Mucosa of descending colon (tissue), 3 donors: ENCODE data around the gene RIPPLY3. TPM values are rescaled to one million over a fixed set of nuclear protein-coding genes. Genes with fewer than 3 reads are reported as not detected.

Experiments used
- ATAC-seq: fragments of 200-7000 bp; cut with Tn5 transposase; one replicate; pipeline ENCODE4 v1.9.1; 2020; ENCODE audit warnings: mild to moderate bottlenecking, moderate library complexity
- DNase-seq, 3 donors: peaks; one replicate each; pipeline ENCODE4 v3.0.0-alpha.2; 2020
- H3K36me3 ChIP-seq: fragments of 200-600 bp; one replicate; pipeline ENCODE4 v1.8.0; 2021; ENCODE audit warnings: low read depth, mild to moderate bottlenecking
- H3K4me1 ChIP-seq: fragments of 200-600 bp; one replicate; pipeline ENCODE4 v1.8.0; 2021; ENCODE audit warnings: low read depth, mild to moderate bottlenecking
- H3K4me3 ChIP-seq: fragments of 200-600 bp; one replicate; pipeline ENCODE4 v1.8.0; 2021; ENCODE audit warnings: mild to moderate bottlenecking
- H3K9me3 ChIP-seq: fragments of 200-600 bp; one replicate; pipeline ENCODE4 v1.8.0; 2021; ENCODE audit warnings: mild to moderate bottlenecking
- CTCF ChIP-seq: fragments of 200-600 bp; IDR thresholded peaks from one replicate; pipeline ENCODE4 v1.8.0; 2022; ENCODE audit warnings: antibody characterized with exemption, mild to moderate bottlenecking
- intact Hi-C, 2 donors: fragments of 100-400 bp; cut with DNase I in 1 of 2; cut with micrococcal nuclease in 1 of 2; formaldehyde crosslinking; loops; one replicate each; pipeline versions ENCODE4 v1.11.0 to v1.11.1; 2022; cut with DNase I, micrococcal nuclease
- total RNA-seq, 3 donors: library from RNA; stranded (reverse); fragmentation: NEBNext Ultra II Directional in 2 of 3; extraction: Animal tissue kit (Norgen Biotek cat#: 25700) in 2 of 3; gene quantifications; one replicate each; pipeline versions ENCODE4 v1.2.1 to v1.2.4, GENCODE V29; 2021 to 2023
- donor health status: DM: no; HTN: no; CAD: no; lungs with moderate emphysema.
- donor health status: DM: no; HTN: no; CAD: no.
- donor health status: DM: no; HTN: yes; CAD: no.

The RIPPLY3 gene
- total RNA-seq, 3 donors from 2014 or later: not detected

GRCh38 chr21:37058261-37058660 lies 51.8 kb downstream of the RIPPLY3 start:
- DNase-seq: no peak
- Histone ChIP-seq H3K4me3 (no peak overlapping the region), H3K36me3 (no peaks in the 10 kb centered on the region), H3K4me1 (peaks cover 8% of the 10 kb centered on the region), H3K9me3 (no peaks in the 10 kb centered on the region)
- no peak for ATAC-seq
- TF ChIP-seq CTCF: no peak
- intact Hi-C loops: no loop called here

DNA sequence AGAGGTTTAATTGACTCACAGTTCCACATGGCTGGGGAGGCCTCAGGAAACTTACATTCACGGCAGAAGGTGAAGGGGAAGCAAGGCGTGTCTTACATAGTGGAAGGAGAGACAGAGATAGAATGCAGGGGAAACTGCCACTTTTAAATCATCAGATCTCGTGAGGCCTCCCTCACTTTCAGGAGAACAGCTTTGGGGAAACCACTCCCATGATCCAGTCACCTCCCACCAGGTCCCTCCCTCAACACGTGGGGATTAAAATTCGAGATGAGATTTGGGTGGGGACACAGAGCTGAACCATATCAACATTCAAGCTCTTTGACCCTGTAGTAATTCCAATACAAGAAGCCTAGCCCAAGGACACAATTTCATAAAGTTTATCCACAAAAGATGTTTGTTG lies 52.7 kb downstream of the RIPPLY3 start:
- TF ChIP-seq CTCF: no peak
- Histone ChIP-seq H3K36me3 (no peaks in the 10 kb centered on the region), H3K4me1 (peaks cover 8% of the 10 kb centered on the region), H3K4me3 (no peak overlapping the region), H3K9me3 (no peaks in the 10 kb centered on the region)
- ATAC-seq (no peak), DNase-seq (no peak)
- intact Hi-C loops: no loop called here

DNA sequence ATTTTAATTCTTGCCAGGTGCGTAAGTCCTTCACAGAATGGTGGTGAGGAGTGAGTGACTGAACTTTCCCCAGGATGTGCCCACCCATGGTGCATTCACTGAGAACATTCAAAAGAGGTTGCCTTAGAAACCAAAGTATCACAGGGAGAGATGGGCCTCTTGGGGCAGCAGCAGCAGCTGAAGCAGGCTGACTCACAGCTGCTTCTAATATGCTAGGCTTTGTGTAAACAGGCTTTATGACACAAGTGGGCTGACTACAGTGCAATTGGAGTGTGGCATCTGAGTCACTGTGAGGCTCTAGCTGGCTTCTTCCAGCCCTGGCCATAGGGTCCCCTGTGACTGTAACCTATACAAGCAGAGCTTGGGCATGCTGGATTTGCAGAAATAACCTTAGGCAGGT lies 53.8 kb downstream of the RIPPLY3 start:
- peak in 1 of 3 donors; percentile 65 for DNase-seq
- H3K36me3 ChIP-seq: no peaks in the 10 kb centered on the region
- ATAC-seq: peak; percentile 100
- intact Hi-C loops: no loop called here
- TF ChIP-seq CTCF: no peak
- no peak overlapping the region for H3K4me3 ChIP-seq
- peaks cover 8% of the 10 kb centered on the region for H3K4me1 ChIP-seq
- H3K9me3 ChIP-seq: no peaks in the 10 kb centered on the region

- no peaks in the 10 kb centered on the region for H3K36me3 ChIP-seq
- no peak overlapping the region for H3K4me3 ChIP-seq
- DNase-seq (no peak), ATAC-seq (no peak)
- peaks cover 8% of the 10 kb centered on the region for H3K4me1 ChIP-seq
- TF ChIP-seq CTCF: no peak
- no peaks in the 10 kb centered on the region for H3K9me3 ChIP-seq
- intact Hi-C loops: no loop called here
These were observed 55.6 kb downstream of the RIPPLY3 start for GRCh38 chr21:37061926-37062592.

- TF ChIP-seq CTCF: no peak
- intact Hi-C loops: no loop called here
- Histone ChIP-seq H3K4me3 (no peak overlapping the region), H3K9me3 (no peaks in the 10 kb centered on the region), H3K36me3 (no peaks in the 10 kb centered on the region), H3K4me1 (peaks cover 8% of the 10 kb centered on the region)
- ATAC-seq (no peak), DNase-seq (no peak)
These were observed 56.1 kb downstream of the RIPPLY3 start for GRCh38 chr21:37062593-37062935.

DNA sequence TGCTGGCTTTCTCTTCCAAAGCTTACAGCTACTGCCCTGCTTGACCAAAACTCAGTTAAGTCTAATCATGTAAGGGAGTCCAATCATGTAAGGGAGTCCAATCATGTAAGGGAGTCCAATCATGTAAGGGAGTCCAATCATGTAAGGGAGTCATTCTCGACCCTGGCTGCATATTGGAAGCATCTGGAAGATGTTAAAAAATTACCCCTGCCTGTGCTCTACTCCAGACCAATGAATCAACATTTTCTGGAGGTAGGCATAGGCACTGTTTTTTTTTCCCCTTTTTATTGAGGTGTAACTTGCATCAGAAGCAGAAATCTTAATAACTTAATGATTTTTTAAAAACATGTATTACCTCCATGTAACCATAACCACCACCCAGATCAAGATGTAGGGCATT lies 56.9 kb downstream of the RIPPLY3 start:
- intact Hi-C loops: no loop called here
- TF ChIP-seq CTCF: no peak
- Histone ChIP-seq H3K9me3 (no peaks in the 10 kb centered on the region), H3K36me3 (no peaks in the 10 kb centered on the region), H3K4me3 (no peak overlapping the region), H3K4me1 (peaks cover 8% of the 10 kb centered on the region)
- no peak for ATAC-seq
- DNase-seq: no peak
